GM23338 (cell line): ENCODE measurements around the gene ONECUT1. TPM values are rescaled to one million over a fixed set of nuclear protein-coding genes. Genes with fewer than 3 reads are reported as not detected.

Source experiments
- ATAC-seq: fragments of 200-7000 bp; cut with Tn5 transposase; 3 replicates; pipeline ENCODE4 v1.9.1; 2020
- DNase-seq: peaks from one replicate; pipeline ENCODE4 v3.0.0-alpha.2; 2015; ENCODE audit warnings: low spot score
- H2AFZ ChIP-seq: fragments of 200-600 bp; sonication (generic); 2 replicates; pipeline ENCODE4 v1.8.0; 2016; ENCODE audit warnings: antibody characterized with exemption, mild to moderate bottlenecking, moderate library complexity
- H3F3A ChIP-seq: fragments of 200-600 bp; sonication (generic); replicated peaks from 2 replicates; pipeline ENCODE4 v1.8.0; 2017; ENCODE audit warnings: antibody characterized with exemption, mixed run types, low read depth
- H3K27ac ChIP-seq: fragments of 200-600 bp; sonication (generic); 2 replicates; pipeline ENCODE4 v1.6.1; 2016; ENCODE audit warnings: low read depth
- H3K27me3 ChIP-seq: fragments of 200-600 bp; sonication (generic); 2 replicates; pipeline ENCODE4 v1.8.0; 2016; ENCODE audit warnings: mild to moderate bottlenecking, mixed run types, moderate library complexity; ENCODE audit not compliant: insufficient read depth
- H3K36me3 ChIP-seq: fragments of 200-600 bp; sonication (generic); 2 replicates; pipeline ENCODE4 v1.8.0; 2016; ENCODE audit warnings: mild to moderate bottlenecking; ENCODE audit not compliant: insufficient read depth
- H3K4me1 ChIP-seq: fragments of 200-600 bp; sonication (generic); 2 replicates; pipeline ENCODE4 v1.8.0; 2016; ENCODE audit warnings: mild to moderate bottlenecking, moderate library complexity; ENCODE audit not compliant: insufficient read depth
- H3K4me2 ChIP-seq: fragments of 200-600 bp; sonication (generic); 2 replicates; pipeline ENCODE4 v1.7.1; 2017; ENCODE audit warnings: mixed run types
- H3K4me3 ChIP-seq: fragments of 200-600 bp; sonication (generic); 2 replicates; pipeline ENCODE4 v1.6.1; 2016; ENCODE audit warnings: mixed run types
- H3K79me2 ChIP-seq: fragments of 200-600 bp; sonication (generic); replicated peaks from 2 replicates; pipeline ENCODE4 v1.8.0; 2017; ENCODE audit warnings: mild to moderate bottlenecking; ENCODE audit not compliant: insufficient read depth
- H3K9me2 ChIP-seq: fragments of 200-600 bp; sonication (generic); 2 replicates; pipeline ENCODE4 v1.8.0; 2017; ENCODE audit not compliant: insufficient read depth
- H4K20me1 ChIP-seq: fragments of 200-600 bp; sonication (generic); replicated peaks from 2 replicates; pipeline ENCODE4 v1.8.0; 2017; ENCODE audit warnings: mild to moderate bottlenecking; ENCODE audit not compliant: insufficient read depth
- H3K27ac Mint-ChIP-seq: 2 replicates; pipeline ENCODE4 v1.8.0; 2020; ENCODE audit warnings: inconsistent platforms, mild to moderate bottlenecking, moderate library complexity, mixed read lengths
- H3K27me3 Mint-ChIP-seq: 3 replicates; pipeline ENCODE4 v1.8.0; 2022; ENCODE audit warnings: low read depth, mild to moderate bottlenecking, moderate library complexity, mixed read lengths, inconsistent platforms; ENCODE audit not compliant: insufficient read depth, poor library complexity
- H3K36me3 Mint-ChIP-seq: 3 replicates; pipeline ENCODE4 v1.8.0; 2021; ENCODE audit warnings: low read depth, mild to moderate bottlenecking, inconsistent platforms, moderate library complexity, mixed read lengths
- H3K4me1 Mint-ChIP-seq: 3 replicates; pipeline ENCODE4 v1.8.0; 2020; ENCODE audit warnings: mild to moderate bottlenecking, inconsistent platforms, mixed read lengths
- H3K4me3 Mint-ChIP-seq: 3 replicates; pipeline ENCODE4 v1.8.0; 2021; ENCODE audit warnings: moderate library complexity, mild to moderate bottlenecking, inconsistent platforms, mixed read lengths
- H3K9me3 Mint-ChIP-seq: 3 replicates; pipeline ENCODE4 v1.8.0; 2020; ENCODE audit warnings: moderate library complexity, mild to moderate bottlenecking, inconsistent platforms, mixed read lengths
- CREB1 ChIP-seq: fragments of 250-450 bp; sonication (Bioruptor Pico); IDR thresholded peaks from 2 replicates; pipeline ENCODE4 v1.5.0; 2020; ENCODE audit warnings: low read depth, mild to moderate bottlenecking, moderate library complexity
- EZH2 ChIP-seq: fragments of 200-600 bp; sonication (generic); IDR thresholded peaks from one replicate; pipeline ENCODE4 v1.8.0; 2017; ENCODE audit warnings: antibody characterized with exemption, mild to moderate bottlenecking, low read depth; ENCODE audit not compliant: unreplicated experiment
- EZH2phosphoT487 ChIP-seq: fragments of 200-600 bp; sonication (generic); IDR thresholded peaks from one replicate; pipeline ENCODE4 v1.8.1; 2018; ENCODE audit warnings: antibody characterized with exemption; ENCODE audit not compliant: unreplicated experiment
- NANOG ChIP-seq: IDR thresholded peaks from 2 replicates; pipeline ENCODE4 v1.6.1; 2016; ENCODE audit warnings: antibody characterized with exemption, borderline replicate concordance
- POLR2AphosphoS5 ChIP-seq: IDR thresholded peaks from 2 replicates; pipeline ENCODE4 v1.6.1; 2016; ENCODE audit warnings: antibody characterized with exemption, low read depth
- STAT1 ChIP-seq: IDR thresholded peaks from one replicate; pipeline ENCODE4 v1.6.1; 2016; ENCODE audit warnings: antibody characterized with exemption; ENCODE audit not compliant: unreplicated experiment
- ZNF114 ChIP-seq: fragments of 250-450 bp; sonication (Bioruptor Pico); IDR thresholded peaks from 2 replicates; pipeline ENCODE4 v1.5.0; 2020; ENCODE audit warnings: mild to moderate bottlenecking, moderate library complexity
- ZNF331 ChIP-seq: fragments of 250-450 bp; sonication (Bioruptor Pico); IDR thresholded peaks from 2 replicates; pipeline ENCODE4 v1.5.0; 2020; ENCODE audit warnings: low read depth, mild to moderate bottlenecking, moderate library complexity
- polyA plus RNA-seq: library from polyadenylated mRNA; unstranded; fragments of >200 nt; fragmentation: Nextera tagmentation; extraction: Ambion mirVana; gene quantifications from 2 replicates; pipeline ENCODE4 v1.2.1, GENCODE V29; 2016
- total RNA-seq: library from RNA; depleted of rRNA; stranded (reverse); fragments of >200 nt; shearing (Covaris generic); gene quantifications from 2 replicates; pipeline ENCODE4 v1.2.3, GENCODE V29; 2014
- TF ChIP-seq, protein P1 (sequence below): IDR thresholded peaks from 2 replicates; pipeline ENCODE4 v1.6.1; 2016; ENCODE audit warnings: antibody characterized with exemption
- TF ChIP-seq, protein P2 (sequence below), 2 experiments: fragments of 200-600 bp in 1 of 2; sonication (generic) in 1 of 2; conservative IDR thresholded peaks; 2 replicates each; pipeline versions ENCODE4 v1.5.1 to v1.6.1; 2016 to 2017; ENCODE audit warnings: antibody characterized with exemption in 2 of 2, low read depth in 2 of 2, mild to moderate bottlenecking in 2 of 2, moderate library complexity in 1 of 2
- TF ChIP-seq, protein P3 (sequence below): fragments of 250-450 bp; sonication (Bioruptor Pico); IDR thresholded peaks from 2 replicates; pipeline ENCODE4 v1.5.0; 2020; ENCODE audit warnings: mild to moderate bottlenecking, moderate library complexity

The ONECUT1 gene
- total and polyA plus RNA-seq, 2 experiments from 2014 or later = 4.3 to 9.4 TPM

- H3K27ac Mint-ChIP-seq = no peak overlapping the region
- Histone ChIP-seq H4K20me1 (no peaks in the 10 kb centered on the region), H3K4me1 (no peaks in the 10 kb centered on the region), H2AFZ (no peak overlapping the region), H3F3A (no peaks in the 10 kb centered on the region), H3K4me2 (no peak overlapping the region), H3K79me2 (no peaks in the 10 kb centered on the region), H3K9me2 (peaks cover 10% of the 10 kb centered on the region; the same call in 1 of the 2 replicates), H3K36me3 (no peaks in the 10 kb centered on the region), H3K27me3 (no peaks in the 10 kb centered on the region), H3K4me3 (no peak overlapping the region), H3K27ac (no peak overlapping the region)
- H3K4me1 Mint-ChIP-seq = peaks cover 11% of the 10 kb centered on the region
- no peak for TF ChIP-seq CREB1 (CRISPR knock-in tag)
- TF ChIP-seq, protein P1, sequence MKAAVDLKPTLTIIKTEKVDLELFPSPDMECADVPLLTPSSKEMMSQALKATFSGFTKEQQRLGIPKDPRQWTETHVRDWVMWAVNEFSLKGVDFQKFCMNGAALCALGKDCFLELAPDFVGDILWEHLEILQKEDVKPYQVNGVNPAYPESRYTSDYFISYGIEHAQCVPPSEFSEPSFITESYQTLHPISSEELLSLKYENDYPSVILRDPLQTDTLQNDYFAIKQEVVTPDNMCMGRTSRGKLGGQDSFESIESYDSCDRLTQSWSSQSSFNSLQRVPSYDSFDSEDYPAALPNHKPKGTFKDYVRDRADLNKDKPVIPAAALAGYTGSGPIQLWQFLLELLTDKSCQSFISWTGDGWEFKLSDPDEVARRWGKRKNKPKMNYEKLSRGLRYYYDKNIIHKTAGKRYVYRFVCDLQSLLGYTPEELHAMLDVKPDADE = no peak
- no peak for TF ChIP-seq EZH2phosphoT487
- no peak for TF ChIP-seq NANOG
- TF ChIP-seq, protein P2, sequence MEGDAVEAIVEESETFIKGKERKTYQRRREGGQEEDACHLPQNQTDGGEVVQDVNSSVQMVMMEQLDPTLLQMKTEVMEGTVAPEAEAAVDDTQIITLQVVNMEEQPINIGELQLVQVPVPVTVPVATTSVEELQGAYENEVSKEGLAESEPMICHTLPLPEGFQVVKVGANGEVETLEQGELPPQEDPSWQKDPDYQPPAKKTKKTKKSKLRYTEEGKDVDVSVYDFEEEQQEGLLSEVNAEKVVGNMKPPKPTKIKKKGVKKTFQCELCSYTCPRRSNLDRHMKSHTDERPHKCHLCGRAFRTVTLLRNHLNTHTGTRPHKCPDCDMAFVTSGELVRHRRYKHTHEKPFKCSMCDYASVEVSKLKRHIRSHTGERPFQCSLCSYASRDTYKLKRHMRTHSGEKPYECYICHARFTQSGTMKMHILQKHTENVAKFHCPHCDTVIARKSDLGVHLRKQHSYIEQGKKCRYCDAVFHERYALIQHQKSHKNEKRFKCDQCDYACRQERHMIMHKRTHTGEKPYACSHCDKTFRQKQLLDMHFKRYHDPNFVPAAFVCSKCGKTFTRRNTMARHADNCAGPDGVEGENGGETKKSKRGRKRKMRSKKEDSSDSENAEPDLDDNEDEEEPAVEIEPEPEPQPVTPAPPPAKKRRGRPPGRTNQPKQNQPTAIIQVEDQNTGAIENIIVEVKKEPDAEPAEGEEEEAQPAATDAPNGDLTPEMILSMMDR (conservative IDR thresholded peaks at IDR 0.05; ENCODE audit: low read depth in 2 of 2) = no peak
- no peak for TF ChIP-seq STAT1
- TF ChIP-seq ZNF331 (CRISPR knock-in tag) = no peak
- TF ChIP-seq ZNF114 (CRISPR knock-in tag) = no peak
- no peak for TF ChIP-seq EZH2
- DNase-seq (no peak), ATAC-seq (no peak)
- H3K36me3 Mint-ChIP-seq = peaks cover 7% of the 10 kb centered on the region; the same call in 2 of the 3 replicates
- peaks cover 3% of the 10 kb centered on the region for H3K27me3 Mint-ChIP-seq
- no peak overlapping the region for H3K4me3 Mint-ChIP-seq
- H3K9me3 Mint-ChIP-seq = no peaks in the 10 kb centered on the region
Observed at GRCh38 chr15:52762621-52763020, 27.5 kb downstream of the ONECUT1 start.

DNA sequence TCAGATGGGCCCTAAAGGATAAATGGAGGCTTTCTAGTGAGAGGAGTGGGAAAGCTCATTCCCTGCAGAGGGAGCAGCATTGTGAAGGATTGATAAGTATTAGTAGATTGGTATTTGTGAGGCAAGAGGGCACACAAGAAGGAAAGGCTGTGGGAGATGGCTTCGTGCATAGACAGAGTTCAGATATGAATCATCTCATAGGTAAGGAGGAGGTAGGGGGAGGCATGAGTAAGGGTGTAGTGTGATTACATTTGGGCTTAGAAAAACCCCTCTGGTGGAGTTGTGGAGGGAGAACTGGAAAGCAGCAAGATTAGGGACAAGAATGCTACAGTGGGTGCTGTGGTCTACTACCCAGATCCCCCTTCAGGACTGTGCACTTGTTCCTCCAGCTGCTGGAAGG, 29.6 kb downstream of the ONECUT1 start:
- Mint-ChIP-seq H3K4me1 (peaks cover 4% of the 10 kb centered on the region), H3K27ac (no peak overlapping the region), H3K9me3 (no peaks in the 10 kb centered on the region), H3K4me3 (no peak overlapping the region), H3K36me3 (peaks cover 19% of the 10 kb centered on the region; the same call in 2 of the 3 replicates), H3K27me3 (no peaks in the 10 kb centered on the region)
- no peaks in the 10 kb centered on the region for H3K36me3 ChIP-seq
- no peaks in the 10 kb centered on the region for H3K4me1 ChIP-seq
- no peaks in the 10 kb centered on the region for H3F3A ChIP-seq
- no peaks in the 10 kb centered on the region for H3K79me2 ChIP-seq
- no peak overlapping the region for H3K4me2 ChIP-seq
- no peak for ATAC-seq
- H4K20me1 ChIP-seq = no peaks in the 10 kb centered on the region
- no peaks in the 10 kb centered on the region for H3K27me3 ChIP-seq
- no peak overlapping the region for H3K4me3 ChIP-seq
- peaks cover 10% of the 10 kb centered on the region; the same call in 1 of the 2 replicates for H3K9me2 ChIP-seq
- no peak overlapping the region for H3K27ac ChIP-seq
- DNase-seq = no peak
- no peak overlapping the region for H2AFZ ChIP-seq
- no peak for TF ChIP-seq POLR2AphosphoS5
- TF ChIP-seq, protein P1 = no peak
- TF ChIP-seq, protein P3, sequence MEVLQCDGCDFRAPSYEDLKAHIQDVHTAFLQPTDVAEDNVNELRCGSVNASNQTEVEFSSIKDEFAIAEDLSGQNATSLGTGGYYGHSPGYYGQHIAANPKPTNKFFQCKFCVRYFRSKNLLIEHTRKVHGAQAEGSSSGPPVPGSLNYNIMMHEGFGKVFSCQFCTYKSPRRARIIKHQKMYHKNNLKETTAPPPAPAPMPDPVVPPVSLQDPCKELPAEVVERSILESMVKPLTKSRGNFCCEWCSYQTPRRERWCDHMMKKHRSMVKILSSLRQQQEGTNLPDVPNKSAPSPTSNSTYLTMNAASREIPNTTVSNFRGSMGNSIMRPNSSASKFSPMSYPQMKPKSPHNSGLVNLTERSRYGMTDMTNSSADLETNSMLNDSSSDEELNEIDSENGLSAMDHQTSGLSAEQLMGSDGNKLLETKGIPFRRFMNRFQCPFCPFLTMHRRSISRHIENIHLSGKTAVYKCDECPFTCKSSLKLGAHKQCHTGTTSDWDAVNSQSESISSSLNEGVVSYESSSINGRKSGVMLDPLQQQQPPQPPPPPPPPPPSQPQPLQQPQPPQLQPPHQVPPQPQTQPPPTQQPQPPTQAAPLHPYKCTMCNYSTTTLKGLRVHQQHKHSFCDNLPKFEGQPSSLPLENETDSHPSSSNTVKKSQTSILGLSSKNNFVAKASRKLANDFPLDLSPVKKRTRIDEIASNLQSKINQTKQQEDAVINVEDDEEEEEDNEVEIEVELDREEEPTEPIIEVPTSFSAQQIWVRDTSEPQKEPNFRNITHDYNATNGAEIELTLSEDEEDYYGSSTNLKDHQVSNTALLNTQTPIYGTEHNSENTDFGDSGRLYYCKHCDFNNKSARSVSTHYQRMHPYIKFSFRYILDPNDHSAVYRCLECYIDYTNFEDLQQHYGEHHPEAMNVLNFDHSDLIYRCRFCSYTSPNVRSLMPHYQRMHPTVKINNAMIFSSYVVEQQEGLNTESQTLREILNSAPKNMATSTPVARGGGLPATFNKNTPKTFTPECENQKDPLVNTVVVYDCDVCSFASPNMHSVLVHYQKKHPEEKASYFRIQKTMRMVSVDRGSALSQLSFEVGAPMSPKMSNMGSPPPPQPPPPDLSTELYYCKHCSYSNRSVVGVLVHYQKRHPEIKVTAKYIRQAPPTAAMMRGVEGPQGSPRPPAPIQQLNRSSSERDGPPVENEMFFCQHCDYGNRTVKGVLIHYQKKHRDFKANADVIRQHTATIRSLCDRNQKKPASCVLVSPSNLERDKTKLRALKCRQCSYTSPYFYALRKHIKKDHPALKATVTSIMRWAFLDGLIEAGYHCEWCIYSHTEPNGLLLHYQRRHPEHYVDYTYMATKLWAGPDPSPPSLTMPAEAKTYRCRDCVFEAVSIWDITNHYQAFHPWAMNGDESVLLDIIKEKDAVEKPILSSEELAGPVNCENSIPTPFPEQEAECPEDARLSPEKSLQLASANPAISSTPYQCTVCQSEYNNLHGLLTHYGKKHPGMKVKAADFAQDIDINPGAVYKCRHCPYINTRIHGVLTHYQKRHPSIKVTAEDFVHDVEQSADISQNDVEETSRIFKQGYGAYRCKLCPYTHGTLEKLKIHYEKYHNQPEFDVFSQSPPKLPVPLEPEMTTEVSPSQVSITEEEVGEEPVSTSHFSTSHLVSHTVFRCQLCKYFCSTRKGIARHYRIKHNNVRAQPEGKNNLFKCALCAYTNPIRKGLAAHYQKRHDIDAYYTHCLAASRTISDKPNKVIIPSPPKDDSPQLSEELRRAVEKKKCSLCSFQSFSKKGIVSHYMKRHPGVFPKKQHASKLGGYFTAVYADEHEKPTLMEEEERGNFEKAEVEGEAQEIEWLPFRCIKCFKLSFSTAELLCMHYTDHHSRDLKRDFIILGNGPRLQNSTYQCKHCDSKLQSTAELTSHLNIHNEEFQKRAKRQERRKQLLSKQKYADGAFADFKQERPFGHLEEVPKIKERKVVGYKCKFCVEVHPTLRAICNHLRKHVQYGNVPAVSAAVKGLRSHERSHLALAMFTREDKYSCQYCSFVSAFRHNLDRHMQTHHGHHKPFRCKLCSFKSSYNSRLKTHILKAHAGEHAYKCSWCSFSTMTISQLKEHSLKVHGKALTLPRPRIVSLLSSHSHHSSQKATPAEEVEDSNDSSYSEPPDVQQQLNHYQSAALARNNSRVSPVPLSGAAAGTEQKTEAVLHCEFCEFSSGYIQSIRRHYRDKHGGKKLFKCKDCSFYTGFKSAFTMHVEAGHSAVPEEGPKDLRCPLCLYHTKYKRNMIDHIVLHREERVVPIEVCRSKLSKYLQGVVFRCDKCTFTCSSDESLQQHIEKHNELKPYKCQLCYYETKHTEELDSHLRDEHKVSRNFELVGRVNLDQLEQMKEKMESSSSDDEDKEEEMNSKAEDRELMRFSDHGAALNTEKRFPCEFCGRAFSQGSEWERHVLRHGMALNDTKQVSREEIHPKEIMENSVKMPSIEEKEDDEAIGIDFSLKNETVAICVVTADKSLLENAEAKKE (CRISPR knock-in tag) = no peak
- TF ChIP-seq CREB1 (CRISPR knock-in tag) = no peak
- no peak for TF ChIP-seq ZNF331 (CRISPR knock-in tag)
